ENCODE data around the gene TMEM236. TPM values are rescaled to one million over a fixed set of nuclear protein-coding genes. Genes with fewer than 3 reads are reported as not detected.

The TMEM236 gene
- total RNA-seq, 1 donor from 2014 or later: 0.07 TPM

DNA sequence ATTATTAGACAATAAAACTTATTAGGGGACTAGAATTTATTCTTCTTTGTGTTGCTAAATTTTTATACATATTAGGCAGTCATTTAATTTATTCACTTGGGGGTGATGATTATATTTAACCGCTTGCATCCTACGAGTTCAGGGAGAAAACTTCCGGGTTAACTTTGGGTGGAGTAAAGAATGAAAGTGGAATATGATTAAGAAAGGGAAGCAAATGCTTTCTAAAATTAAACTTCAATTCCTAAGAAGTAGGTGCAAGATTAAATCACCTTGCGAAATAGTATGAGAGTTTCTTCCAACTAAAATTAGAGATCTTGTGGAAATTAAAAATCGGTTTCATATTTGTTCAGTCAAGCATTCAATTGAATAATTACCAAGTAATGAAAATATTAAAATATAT, 90.6 kb downstream of the TMEM236 start:
- TF ChIP-seq, protein P1, sequence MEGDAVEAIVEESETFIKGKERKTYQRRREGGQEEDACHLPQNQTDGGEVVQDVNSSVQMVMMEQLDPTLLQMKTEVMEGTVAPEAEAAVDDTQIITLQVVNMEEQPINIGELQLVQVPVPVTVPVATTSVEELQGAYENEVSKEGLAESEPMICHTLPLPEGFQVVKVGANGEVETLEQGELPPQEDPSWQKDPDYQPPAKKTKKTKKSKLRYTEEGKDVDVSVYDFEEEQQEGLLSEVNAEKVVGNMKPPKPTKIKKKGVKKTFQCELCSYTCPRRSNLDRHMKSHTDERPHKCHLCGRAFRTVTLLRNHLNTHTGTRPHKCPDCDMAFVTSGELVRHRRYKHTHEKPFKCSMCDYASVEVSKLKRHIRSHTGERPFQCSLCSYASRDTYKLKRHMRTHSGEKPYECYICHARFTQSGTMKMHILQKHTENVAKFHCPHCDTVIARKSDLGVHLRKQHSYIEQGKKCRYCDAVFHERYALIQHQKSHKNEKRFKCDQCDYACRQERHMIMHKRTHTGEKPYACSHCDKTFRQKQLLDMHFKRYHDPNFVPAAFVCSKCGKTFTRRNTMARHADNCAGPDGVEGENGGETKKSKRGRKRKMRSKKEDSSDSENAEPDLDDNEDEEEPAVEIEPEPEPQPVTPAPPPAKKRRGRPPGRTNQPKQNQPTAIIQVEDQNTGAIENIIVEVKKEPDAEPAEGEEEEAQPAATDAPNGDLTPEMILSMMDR (IDR thresholded peaks at IDR 0.05): no peak
- Mint-ChIP-seq H3K36me3 (ENCODE audit: low read depth) (no peaks in the 10 kb centered on the region), H3K4me3 (ENCODE audit: unreplicated experiment) (no peak overlapping the region), H3K9me3 (ENCODE audit: low read depth) (no peaks in the 10 kb centered on the region), H3K4me1 (ENCODE audit: low read depth) (no peaks in the 10 kb centered on the region), H3K27me3 (ENCODE audit: low read depth) (peaks cover 7% of the 10 kb centered on the region), H3K27ac (ENCODE audit: unreplicated experiment) (no peak overlapping the region)
- no peak for DNase-seq (ENCODE audit: low spot score)

DNA sequence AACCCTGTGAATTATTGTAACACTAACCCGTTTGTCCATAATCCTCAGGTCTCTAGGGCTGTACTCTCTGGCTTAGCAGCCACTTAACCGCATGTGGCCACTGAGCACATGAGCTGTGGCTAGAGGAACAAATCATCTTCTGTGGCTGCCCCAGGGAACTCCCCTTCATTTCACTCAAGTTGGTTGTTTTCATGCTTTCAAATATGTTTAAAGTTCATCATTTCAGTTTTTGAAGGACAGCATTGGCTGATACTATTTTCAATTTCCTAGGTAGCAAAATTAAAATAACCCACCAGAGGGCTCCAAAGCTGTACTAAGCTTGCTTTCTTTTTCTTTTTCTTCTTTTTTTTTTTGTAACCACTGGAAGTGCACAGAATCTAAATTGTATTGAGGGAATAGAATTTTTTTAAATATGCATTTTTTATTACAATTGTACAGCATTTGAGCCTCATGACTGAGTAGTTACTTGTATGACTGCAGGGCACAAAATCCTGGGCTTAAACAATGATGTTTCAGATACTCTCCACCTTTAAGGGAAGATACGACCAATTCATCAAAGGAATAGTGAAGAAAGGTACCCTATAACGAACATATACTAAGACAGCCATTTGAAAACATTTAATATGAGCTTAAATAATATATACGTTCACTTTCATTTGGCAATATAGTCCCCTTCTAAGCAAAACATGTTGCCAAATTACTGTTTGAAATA, 95.7 kb downstream of the TMEM236 start:
- Mint-ChIP-seq H3K4me3 (ENCODE audit: unreplicated experiment) (no peak overlapping the region), H3K27me3 (ENCODE audit: low read depth) (peaks cover 17% of the 10 kb centered on the region), H3K4me1 (ENCODE audit: low read depth) (no peaks in the 10 kb centered on the region), H3K36me3 (ENCODE audit: low read depth) (no peaks in the 10 kb centered on the region), H3K9me3 (ENCODE audit: low read depth) (no peaks in the 10 kb centered on the region), H3K27ac (ENCODE audit: unreplicated experiment) (no peak overlapping the region)
- DNase-seq (ENCODE audit: low spot score): no peak
- TF ChIP-seq, protein P1 (IDR thresholded peaks at IDR 0.05): peak; percentile 87

DNA sequence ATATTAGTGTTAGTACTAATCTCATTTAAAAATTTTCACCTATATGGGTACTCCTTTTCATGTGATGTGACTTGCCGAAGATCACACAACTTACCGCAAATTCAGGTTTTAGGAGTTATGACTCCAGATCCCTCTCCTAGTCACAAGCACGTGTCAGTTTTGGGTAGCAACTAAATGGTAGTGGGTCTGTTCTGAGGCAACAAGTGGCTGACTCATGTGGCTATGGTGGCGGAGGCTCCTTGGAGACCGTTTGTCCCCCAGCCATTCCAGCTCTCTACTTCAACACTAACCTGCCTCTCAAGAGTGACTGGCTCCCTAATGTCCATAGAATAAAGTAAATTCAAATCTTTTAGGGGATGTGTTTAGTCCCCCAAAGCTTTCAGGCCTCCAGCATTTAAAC, 96.6 kb downstream of the TMEM236 start:
- Mint-ChIP-seq H3K4me1 (ENCODE audit: low read depth) (no peaks in the 10 kb centered on the region), H3K27ac (ENCODE audit: unreplicated experiment) (no peak overlapping the region), H3K9me3 (ENCODE audit: low read depth) (no peaks in the 10 kb centered on the region), H3K27me3 (ENCODE audit: low read depth) (peaks cover 17% of the 10 kb centered on the region), H3K36me3 (ENCODE audit: low read depth) (no peaks in the 10 kb centered on the region), H3K4me3 (ENCODE audit: unreplicated experiment) (no peak overlapping the region)
- TF ChIP-seq, protein P1 (IDR thresholded peaks at IDR 0.05): no peak
- no peak for DNase-seq (ENCODE audit: low spot score)

Small RNA genes within 50 kb of the gene (microRNA-seq; reads per million reads assigned to microRNA genes)
- gene MIR511 (ENCODE audit: borderline number of aligned reads): not detected

Other genes with a start within 250 kb of the TMEM236 start
- gene HACD1, start 134.8 kb upstream of the TMEM236 start, total RNA-seq: 31.6 to 77.4 TPM (median 71.6 TPM) in 3 replicates
- 27.4 to 30.7 TPM (median 27.6 TPM) in 3 replicates for gene STAM, start 108.0 kb upstream of the TMEM236 start, total RNA-seq
- gene MRC1, start 57.1 kb downstream of the TMEM236 start, total RNA-seq: 0.07 TPM in 1 of 3 replicates, not detected in the others
- not detected in 3 replicates for gene SLC39A12, start 199.7 kb downstream of the TMEM236 start, total RNA-seq

All from chondrocyte (in vitro differentiated cells).